ENCODE results near the gene TRIM8.

The TRIM8 gene

DNA sequence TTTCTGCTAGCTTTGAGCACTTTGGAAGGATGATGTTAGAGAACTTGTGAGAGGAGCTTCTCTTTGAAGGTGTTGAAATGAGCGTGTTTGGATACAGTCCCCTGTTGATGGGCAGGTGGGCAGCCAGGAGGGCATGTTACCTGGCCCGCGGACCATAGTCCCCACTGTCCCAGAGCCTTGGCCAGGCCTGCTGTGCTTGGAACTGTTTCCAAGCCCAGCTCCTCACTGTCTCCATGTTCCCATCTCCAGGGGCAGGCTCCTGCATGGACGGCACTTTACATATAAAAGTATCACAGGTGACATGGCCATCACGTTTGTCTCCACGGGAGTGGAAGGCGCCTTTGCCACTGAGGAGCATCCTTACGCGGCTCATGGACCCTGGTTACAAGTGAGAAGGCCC lies 27.2 kb upstream of the TRIM8 start:
- TF ChIP-seq, protein P1, sequence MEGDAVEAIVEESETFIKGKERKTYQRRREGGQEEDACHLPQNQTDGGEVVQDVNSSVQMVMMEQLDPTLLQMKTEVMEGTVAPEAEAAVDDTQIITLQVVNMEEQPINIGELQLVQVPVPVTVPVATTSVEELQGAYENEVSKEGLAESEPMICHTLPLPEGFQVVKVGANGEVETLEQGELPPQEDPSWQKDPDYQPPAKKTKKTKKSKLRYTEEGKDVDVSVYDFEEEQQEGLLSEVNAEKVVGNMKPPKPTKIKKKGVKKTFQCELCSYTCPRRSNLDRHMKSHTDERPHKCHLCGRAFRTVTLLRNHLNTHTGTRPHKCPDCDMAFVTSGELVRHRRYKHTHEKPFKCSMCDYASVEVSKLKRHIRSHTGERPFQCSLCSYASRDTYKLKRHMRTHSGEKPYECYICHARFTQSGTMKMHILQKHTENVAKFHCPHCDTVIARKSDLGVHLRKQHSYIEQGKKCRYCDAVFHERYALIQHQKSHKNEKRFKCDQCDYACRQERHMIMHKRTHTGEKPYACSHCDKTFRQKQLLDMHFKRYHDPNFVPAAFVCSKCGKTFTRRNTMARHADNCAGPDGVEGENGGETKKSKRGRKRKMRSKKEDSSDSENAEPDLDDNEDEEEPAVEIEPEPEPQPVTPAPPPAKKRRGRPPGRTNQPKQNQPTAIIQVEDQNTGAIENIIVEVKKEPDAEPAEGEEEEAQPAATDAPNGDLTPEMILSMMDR (IDR thresholded peaks at IDR 0.05; ENCODE audit: low read depth, low read length), result no peak
- Histone ChIP-seq H3K27me3 (no peaks in the 10 kb centered on the region), H3K36me3 (no peaks in the 10 kb centered on the region; the same call in 1 of the 2 replicates), H3K4me3 (ENCODE audit: low read depth, low read length) (no peak overlapping the region), H3K4me1 (peaks cover 37% of the 10 kb centered on the region), H3K9me3 (no peaks in the 10 kb centered on the region)
- no peak for DNase-seq

DNA sequence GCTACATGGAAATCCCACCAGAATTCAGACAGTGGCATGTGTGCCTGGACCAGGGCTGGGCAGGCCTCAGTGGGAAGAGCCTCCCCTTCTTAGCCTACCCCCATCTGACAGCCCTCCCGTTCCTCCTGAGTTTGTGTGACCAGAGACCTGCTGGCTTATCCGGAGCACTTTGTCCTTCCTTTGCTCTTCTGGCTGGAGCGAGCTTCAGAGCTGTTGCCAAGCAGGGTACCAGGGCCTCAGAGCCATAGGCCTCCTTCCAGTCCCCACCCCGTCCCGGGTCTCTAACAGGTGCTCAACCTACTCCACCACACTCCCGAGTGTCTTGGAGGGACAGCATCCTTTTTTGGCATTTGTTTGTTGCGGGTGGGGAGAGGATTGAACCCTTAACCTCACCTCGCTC lies 26.5 kb upstream of the TRIM8 start:
- Histone ChIP-seq H3K36me3 (no peaks in the 10 kb centered on the region; the same call in 1 of the 2 replicates), H3K4me3 (ENCODE audit: low read depth, low read length) (no peak overlapping the region), H3K27me3 (no peaks in the 10 kb centered on the region), H3K9me3 (no peaks in the 10 kb centered on the region), H3K4me1 (peaks cover 37% of the 10 kb centered on the region)
- TF ChIP-seq, protein P1 (IDR thresholded peaks at IDR 0.05; ENCODE audit: low read depth, low read length), result no peak
- DNase-seq, result no peak

GRCh38 chr10:102619281-102619981 lies 24.8 kb upstream of the TRIM8 start:
- peaks cover 43% of the 10 kb centered on the region for H3K4me1 ChIP-seq
- no peak overlapping the region for H3K4me3 ChIP-seq (ENCODE audit: low read depth, low read length)
- TF ChIP-seq, protein P1 (IDR thresholded peaks at IDR 0.05; ENCODE audit: low read depth, low read length), result no peak
- H3K9me3 ChIP-seq, result no peaks in the 10 kb centered on the region
- no peak for DNase-seq
- H3K36me3 ChIP-seq, result no peaks in the 10 kb centered on the region; the same call in 1 of the 2 replicates
- H3K27me3 ChIP-seq, result no peaks in the 10 kb centered on the region

DNA sequence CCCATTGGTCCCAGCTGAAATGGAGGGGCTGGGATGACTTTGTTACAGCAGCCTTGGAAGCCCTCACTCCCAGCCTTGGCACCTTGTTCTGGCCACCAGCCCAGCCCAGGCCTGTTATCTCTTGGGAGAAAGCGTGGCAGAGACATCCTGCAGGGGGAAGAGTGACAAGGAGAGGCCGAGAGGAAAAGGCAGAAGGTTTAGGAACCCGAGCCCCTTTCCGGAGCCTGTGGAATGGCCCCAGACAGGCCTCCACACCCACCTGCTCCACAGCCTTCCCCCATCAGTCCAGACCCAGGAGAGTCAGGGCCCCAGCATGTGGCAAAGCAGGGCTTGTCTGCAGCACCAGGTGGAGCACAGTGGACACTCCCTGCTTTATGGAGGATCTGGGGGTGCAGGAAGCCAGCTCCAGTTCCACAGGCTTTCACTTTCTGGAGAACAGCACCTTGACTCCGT lies 24.1 kb upstream of the TRIM8 start:
- Histone ChIP-seq H3K4me3 (ENCODE audit: low read depth, low read length) (no peak overlapping the region), H3K4me1 (peaks cover 50% of the 10 kb centered on the region), H3K36me3 (no peaks in the 10 kb centered on the region; the same call in 1 of the 2 replicates), H3K9me3 (no peaks in the 10 kb centered on the region), H3K27me3 (no peaks in the 10 kb centered on the region)
- TF ChIP-seq, protein P1 (IDR thresholded peaks at IDR 0.05; ENCODE audit: low read depth, low read length), result no peak
- no peak for DNase-seq

GRCh38 chr10:102620591-102621442 lies 23.5 kb upstream of the TRIM8 start:
- no peak for DNase-seq
- no peak overlapping the region for H3K4me3 ChIP-seq (ENCODE audit: low read depth, low read length)
- no peaks in the 10 kb centered on the region for H3K27me3 ChIP-seq
- peaks cover 52% of the 10 kb centered on the region for H3K4me1 ChIP-seq
- TF ChIP-seq, protein P1 (IDR thresholded peaks at IDR 0.05; ENCODE audit: low read depth, low read length), result no peak
- H3K36me3 ChIP-seq, result no peaks in the 10 kb centered on the region; the same call in 1 of the 2 replicates
- H3K9me3 ChIP-seq, result no peaks in the 10 kb centered on the region

Measured in BE2C (cell line).